Umbilical cord (tissue), 2 donors: ENCODE data around the gene GFPT2. TPM values are rescaled to one million over a fixed set of nuclear protein-coding genes. Genes with fewer than 3 reads are reported as not detected.

ENCODE experiments used
- DNase-seq: peaks from one replicate; pipeline ENCODE4 v3.0.0-alpha.2; 2015; ENCODE audit warnings: low spot score
- total RNA-seq: library from RNA; depleted of rRNA; stranded (reverse); fragments of >200 nt; gene quantifications from one replicate; pipeline ENCODE4 v1.2.3, GENCODE V29; 2014; ENCODE audit warnings: low replicate concordance; ENCODE audit not compliant: insufficient read depth

GFPT2 gene
- total RNA-seq, 1 donor from 2014 or later = 170 TPM

- DNase-seq = peak; percentile 67
Measured at GRCh38 chr5:180350711-180351465, 2.2 kb downstream of the GFPT2 start.

GRCh38 chr5:180350296-180350695 is 2.8 kb downstream of the GFPT2 start:
- no peak for DNase-seq

- no peak for DNase-seq
Measured at GRCh38 chr5:180349391-180349790, 3.7 kb downstream of the GFPT2 start.

GRCh38 chr5:180348336-180348735 is 4.8 kb downstream of the GFPT2 start:
- no peak for DNase-seq

GRCh38 chr5:180347702-180348101 is 5.4 kb downstream of the GFPT2 start:
- no peak for DNase-seq

- no peak for DNase-seq
Measured at GRCh38 chr5:180346358-180346757, 6.8 kb downstream of the GFPT2 start.

- no peak for DNase-seq
Measured at GRCh38 chr5:180345781-180346180, 7.4 kb downstream of the GFPT2 start.

GRCh38 chr5:180345186-180345585 is 8.0 kb downstream of the GFPT2 start:
- DNase-seq = no peak

- no peak for DNase-seq
Measured at GRCh38 chr5:180344696-180344999, 8.5 kb downstream of the GFPT2 start.

- peak; percentile 84 for DNase-seq
Measured at GRCh38 chr5:180343831-180344695, 9.1 kb downstream of the GFPT2 start.

- peak; percentile 19 for DNase-seq
Measured at GRCh38 chr5:180343110-180343830, 9.9 kb downstream of the GFPT2 start.

- no peak for DNase-seq
Measured at GRCh38 chr5:180341595-180341994, 11.5 kb downstream of the GFPT2 start.

GRCh38 chr5:180340856-180341255 is 12.3 kb downstream of the GFPT2 start:
- no peak for DNase-seq

- no peak for DNase-seq
Measured at GRCh38 chr5:180339583-180340183, 13.5 kb downstream of the GFPT2 start.

GRCh38 chr5:180338001-180338707 is 15.0 kb downstream of the GFPT2 start:
- DNase-seq = no peak

- DNase-seq = no peak
Measured at GRCh38 chr5:180336234-180337020, 16.7 kb downstream of the GFPT2 start.

- DNase-seq = no peak
Measured at GRCh38 chr5:180335614-180336233, 17.4 kb downstream of the GFPT2 start.

GRCh38 chr5:180334751-180335613 is 18.2 kb downstream of the GFPT2 start:
- DNase-seq = no peak

- no peak for DNase-seq
Measured at GRCh38 chr5:180334176-180334575, 19.0 kb downstream of the GFPT2 start.
